Body of pancreas (tissue), 4 donors: ENCODE results near the gene EPHA4.

Experiments
- CTCF ChIP-seq, 7 experiments: fragments of 450-650 bp in 4 of 7; fragments of 200-600 bp in 3 of 7; sonication (generic) in 3 of 7; IDR thresholded peaks; one replicate each; pipeline ENCODE4 v1.5.1; 2016 to 2019; ENCODE audit warnings: antibody characterized with exemption in 7 of 7
- POLR2A ChIP-seq, 3 donors: fragments of 450-650 bp; IDR thresholded peaks; one replicate each; pipeline ENCODE4 v1.6.1; 2016; ENCODE audit warnings: antibody characterized with exemption in 3 of 3, mild to moderate bottlenecking in 2 of 3

- TF ChIP-seq CTCF (IDR thresholded peaks at IDR 0.05) = no peak
- TF ChIP-seq POLR2A (IDR thresholded peaks at IDR 0.05) = no peak
Measured at GRCh38 chr2:221377597-221377996, 194.5 kb downstream of the EPHA4 start.
